A549 (cell line): ENCODE measurements around the gene RAB27A. TPM values are rescaled to one million over a fixed set of nuclear protein-coding genes. Genes with fewer than 3 reads are reported as not detected.
A peak's percentile ranks its signal among the peaks of the same experiment; 100 is the strongest.

Experiments used
- ATAC-seq, 2 experiments: fragments of 200-7000 bp in 1 of 2; fragments of >200 bp in 1 of 2; cut with Nextera tagmentation in 1 of 2; cut with Tn5 transposase in 1 of 2; 3 replicates each; pipeline versions ENCODE4 v1.8.0 to v1.9.1; 2018 to 2020; ENCODE audit warnings: mild to moderate bottlenecking in 1 of 2, moderate library complexity in 1 of 2
- CTCF ChIA-PET: fragments of 300-600 bp; sonication (Branson Sonifier 250); formaldehyde crosslinking; extraction: SDS; loops from one replicate; lab custom pipeline; 2021; ENCODE audit warnings: antibody characterized with exemption, inconsistent platforms; lab: Yijun Ruan, JAX
- POLR2A ChIA-PET: fragments of 350-600 bp; formaldehyde crosslinking; extraction: SDS; loops from one replicate; lab custom pipeline; 2021; ENCODE audit warnings: antibody characterized with exemption, inconsistent platforms; lab: Yijun Ruan, JAX
- DNase-seq, 2 experiments: peaks; one replicate each; pipeline versions ENCODE4 v3.0.0 to v3.0.0-alpha.2; 2011 to 2016; ENCODE audit warnings: low read depth in 1 of 2, low spot score in 1 of 2
- FAIRE-seq: peaks from 2 replicates; lab custom pipeline; 2011; peaks lifted over from hg19 to GRCh38; lab: Jason Lieb, UNC
- H3K27ac ChIP-seq, 2 experiments: fragments of >200 bp; sonication (Bioruptor Twin); formaldehyde crosslinking; 3 replicates each; pipeline ENCODE4 v1.5.1; 2016 to 2017
- H3K4me1 ChIP-seq: fragments of >200 bp; sonication (Bioruptor Twin); formaldehyde crosslinking; 3 replicates; pipeline ENCODE4 v1.6.1; 2016
- H3K4me2 ChIP-seq: fragments of >200 bp; sonication (Bioruptor Twin); formaldehyde crosslinking; 3 replicates; pipeline ENCODE4 v1.6.1; 2016
- H3K4me3 ChIP-seq: fragments of >200 bp; sonication (Bioruptor Twin); formaldehyde crosslinking; 3 replicates; pipeline ENCODE4 v1.5.1; 2016
- H3K9me3 ChIP-seq: fragments of >200 bp; sonication (Bioruptor Twin); formaldehyde crosslinking; 3 replicates; pipeline ENCODE4 v1.6.1; 2016
- CBX8 ChIP-seq: fragments of 200-600 bp; sonication (generic); IDR thresholded peaks from 2 replicates; pipeline ENCODE4 v1.6.1; 2016
- CHD4 ChIP-seq: fragments of 200-600 bp; sonication (generic); IDR thresholded peaks from 2 replicates; pipeline ENCODE4 v1.6.1; 2016; ENCODE audit warnings: antibody characterized with exemption, mild to moderate bottlenecking, borderline replicate concordance
- ESRRA ChIP-seq: fragments of 150-350 bp; IDR thresholded peaks from 2 replicates; pipeline ENCODE4 v1.6.1; 2014; ENCODE audit warnings: mild to moderate bottlenecking, low read length, borderline replicate concordance
- FOSB ChIP-seq: fragments of 250-450 bp; sonication (Bioruptor Pico); IDR thresholded peaks from 2 replicates; pipeline ENCODE4 v1.5.0; 2020; ENCODE audit warnings: mild to moderate bottlenecking, moderate library complexity
- FOSL2 ChIP-seq, 2 experiments: fragments of 450-650 bp in 1 of 2; fragments of >200 bp in 1 of 2; sonication (Bioruptor Twin) in 1 of 2; formaldehyde crosslinking; IDR thresholded peaks; 2 replicates each; pipeline versions ENCODE4 v1.5.0 to v1.6.1; 2016 to 2020; ENCODE audit warnings: mild to moderate bottlenecking in 1 of 2, moderate library complexity in 1 of 2
- HOXA7 ChIP-seq: fragments of 250-450 bp; sonication (Bioruptor Pico); IDR thresholded peaks from 2 replicates; pipeline ENCODE4 v1.5.0; 2020; ENCODE audit warnings: mild to moderate bottlenecking, moderate library complexity
- HOXB5 ChIP-seq: fragments of 250-450 bp; sonication (Bioruptor Pico); IDR thresholded peaks from 2 replicates; pipeline ENCODE4 v1.5.0; 2020; ENCODE audit warnings: mild to moderate bottlenecking, moderate library complexity
- NFE2L2 ChIP-seq: fragments of 150-350 bp; conservative IDR thresholded peaks from 2 replicates; pipeline ENCODE4 v1.6.1; 2014; ENCODE audit warnings: low read length
- NR3C1 ChIP-seq: fragments of >200 bp; sonication (Bioruptor Twin); formaldehyde crosslinking; IDR thresholded peaks from 3 replicates; pipeline ENCODE4 v1.6.1; 2017
- POLR2AphosphoS2 ChIP-seq: conservative IDR thresholded peaks from 2 replicates; pipeline ENCODE4 v1.6.1; 2012; ENCODE audit warnings: low read length, improper control_type of control experiment, inconsistent platforms
- RNF2 ChIP-seq: fragments of 200-600 bp; sonication (generic); IDR thresholded peaks from 2 replicates; pipeline ENCODE4 v1.6.1; 2016; ENCODE audit warnings: low read depth, mild to moderate bottlenecking, antibody characterized with exemption, moderate library complexity, borderline replicate concordance
- SREBF2 ChIP-seq: fragments of 450-650 bp; IDR thresholded peaks from 2 replicates; pipeline ENCODE4 v1.6.1; 2014; ENCODE audit warnings: mild to moderate bottlenecking, moderate library complexity
- ZC3H11A ChIP-seq: fragments of 450-650 bp; IDR thresholded peaks from 2 replicates; pipeline ENCODE4 v1.6.1; 2014; ENCODE audit warnings: antibody characterized with exemption, mild to moderate bottlenecking
- ZFP36 ChIP-seq: fragments of 450-650 bp; IDR thresholded peaks from 2 replicates; pipeline ENCODE4 v1.6.1; 2014; ENCODE audit warnings: borderline replicate concordance; ENCODE audit not compliant: partially characterized antibody
- ZNF302 ChIP-seq: fragments of 250-450 bp; sonication (Bioruptor Pico); IDR thresholded peaks from 2 replicates; pipeline ENCODE4 v1.9.0; 2021; ENCODE audit warnings: inconsistent platforms, mild to moderate bottlenecking, moderate library complexity
- ZSCAN20 ChIP-seq: fragments of 250-450 bp; sonication (Bioruptor Pico); IDR thresholded peaks from 2 replicates; pipeline ENCODE4 v1.8.0; 2022; ENCODE audit warnings: mild to moderate bottlenecking, moderate library complexity
- WGBS: methylation state at CpG from one replicate; pipeline ENCODE4 v1.1.6; 2017; ENCODE audit errors: missing lambda C conversion rate; 5-methylcytosine and 5-hydroxymethylcytosine counted together
- polyA plus RNA-seq, 4 experiments: library from polyadenylated mRNA; depleted of rRNA in 3 of 4; stranded (reverse); fragments of >200 nt; fragmentation: RNase III in 1 of 4; extraction: RNeasy Plus Mini Kit Qiagen cat#74134 plus additional on column Dnase treatment in 1 of 4; gene quantifications; 2 replicates in 3 of 4; 3 replicates in 1 of 4; pipeline ENCODE4 v1.2.3, GENCODE V29; 2011 to 2017
- TF ChIP-seq, protein P1 (sequence below): fragments of 250-450 bp; sonication (Bioruptor Pico); IDR thresholded peaks from 2 replicates; pipeline ENCODE4 v1.5.0; 2021; ENCODE audit warnings: mild to moderate bottlenecking, moderate library complexity, borderline replicate concordance
- TF ChIP-seq, protein P2 (sequence below): IDR thresholded peaks from 2 replicates; pipeline ENCODE4 v1.6.1; 2012

RAB27A gene
- polyA plus RNA-seq, 2 of the 4 experiments (the other 2 are of a cell fraction): 8.1 to 17.0 TPM

DNA sequence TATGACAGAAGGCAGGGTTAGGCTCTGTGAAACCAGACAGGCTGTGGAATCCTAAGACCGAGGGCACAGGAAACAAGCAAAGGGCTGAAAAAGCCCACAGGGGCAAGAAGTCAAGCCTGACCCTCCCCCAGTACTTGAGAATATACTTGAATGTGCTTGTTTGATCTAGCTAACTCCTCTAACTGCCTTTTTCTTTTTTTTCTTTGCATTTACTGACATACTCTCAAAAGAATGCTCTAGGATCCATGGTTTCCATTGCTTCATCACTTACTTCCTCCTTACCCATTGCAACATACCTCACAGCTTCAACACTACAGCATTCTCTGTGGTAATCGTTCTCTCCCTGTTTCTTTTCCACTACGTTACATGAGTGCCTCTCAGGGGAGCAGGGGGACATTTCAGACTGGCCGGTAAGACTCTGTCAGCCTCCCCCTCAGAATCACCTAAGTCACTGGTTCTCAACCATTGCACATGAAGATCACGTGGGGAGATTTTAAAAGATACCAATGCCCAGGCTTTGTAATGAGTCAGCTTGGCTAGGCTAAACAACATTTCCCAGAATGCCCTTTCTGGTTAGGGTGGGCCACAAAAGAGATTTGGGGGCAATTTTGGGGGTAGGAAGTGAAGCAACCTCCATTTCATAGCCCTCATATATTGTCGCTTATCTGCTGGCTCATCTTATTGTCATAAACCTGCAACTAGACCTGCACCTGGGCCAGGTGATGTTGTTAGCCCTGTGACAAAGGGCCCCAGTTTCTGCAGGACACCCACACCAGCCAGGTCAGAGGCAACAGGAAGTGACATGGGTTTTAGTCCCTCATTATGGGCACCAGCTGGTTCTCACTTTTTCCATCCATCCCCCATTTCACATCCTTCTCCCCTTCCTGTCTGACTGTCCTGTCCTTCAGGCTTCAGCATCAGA lies 68.3 kb downstream of the RAB27A start (continued):
- TF ChIP-seq FOSL2 (IDR thresholded peaks at IDR 0.05) (no peak), FOSL2 (CRISPR knock-in tag; IDR thresholded peaks at IDR 0.05) (peak; percentile 56), NFE2L2 (no peak)
- TF ChIP-seq, all 56 proteins: peak for 4

DNA sequence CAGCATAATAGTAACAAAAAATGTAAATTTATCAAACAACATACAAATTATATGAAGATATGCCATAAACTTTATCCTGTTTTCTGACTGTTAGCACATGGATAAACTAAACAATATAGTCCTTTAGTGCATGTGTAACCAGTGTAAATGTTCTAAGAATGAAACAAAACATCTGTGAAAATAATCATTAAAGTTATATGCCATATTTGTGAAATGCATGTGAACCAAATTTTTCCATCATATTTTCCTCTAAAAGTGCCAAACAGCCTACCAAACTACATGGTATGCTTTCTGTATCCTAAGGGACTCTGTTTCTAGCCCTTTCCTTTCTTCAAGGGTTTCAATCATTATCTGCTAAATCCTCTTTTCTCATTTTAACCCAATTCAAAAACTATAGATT lies 69.0 kb downstream of the RAB27A start:
- FAIRE-seq (no peak), DNase-seq (no peak), ATAC-seq (no peak)
- TF ChIP-seq, protein P1, sequence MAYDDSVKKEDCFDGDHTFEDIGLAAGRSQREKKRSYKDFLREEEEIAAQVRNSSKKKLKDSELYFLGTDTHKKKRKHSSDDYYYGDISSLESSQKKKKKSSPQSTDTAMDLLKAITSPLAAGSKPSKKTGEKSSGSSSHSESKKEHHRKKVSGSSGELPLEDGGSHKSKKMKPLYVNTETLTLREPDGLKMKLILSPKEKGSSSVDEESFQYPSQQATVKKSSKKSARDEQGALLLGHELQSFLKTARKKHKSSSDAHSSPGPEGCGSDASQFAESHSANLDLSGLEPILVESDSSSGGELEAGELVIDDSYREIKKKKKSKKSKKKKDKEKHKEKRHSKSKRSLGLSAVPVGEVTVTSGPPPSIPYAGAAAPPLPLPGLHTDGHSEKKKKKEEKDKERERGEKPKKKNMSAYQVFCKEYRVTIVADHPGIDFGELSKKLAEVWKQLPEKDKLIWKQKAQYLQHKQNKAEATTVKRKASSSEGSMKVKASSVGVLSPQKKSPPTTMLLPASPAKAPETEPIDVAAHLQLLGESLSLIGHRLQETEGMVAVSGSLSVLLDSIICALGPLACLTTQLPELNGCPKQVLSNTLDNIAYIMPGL: no peak
- TF ChIP-seq ESRRA (no peak), HOXB5 (CRISPR knock-in tag) (no peak), FOSB (no peak), POLR2AphosphoS2 (no peak), ZSCAN20 (CRISPR knock-in tag) (no peak), CBX8 (no peak), ZNF302 (CRISPR knock-in tag) (no peak), ZC3H11A (no peak), NR3C1 (no peak), SREBF2 (no peak)
- TF ChIP-seq, protein P2, sequence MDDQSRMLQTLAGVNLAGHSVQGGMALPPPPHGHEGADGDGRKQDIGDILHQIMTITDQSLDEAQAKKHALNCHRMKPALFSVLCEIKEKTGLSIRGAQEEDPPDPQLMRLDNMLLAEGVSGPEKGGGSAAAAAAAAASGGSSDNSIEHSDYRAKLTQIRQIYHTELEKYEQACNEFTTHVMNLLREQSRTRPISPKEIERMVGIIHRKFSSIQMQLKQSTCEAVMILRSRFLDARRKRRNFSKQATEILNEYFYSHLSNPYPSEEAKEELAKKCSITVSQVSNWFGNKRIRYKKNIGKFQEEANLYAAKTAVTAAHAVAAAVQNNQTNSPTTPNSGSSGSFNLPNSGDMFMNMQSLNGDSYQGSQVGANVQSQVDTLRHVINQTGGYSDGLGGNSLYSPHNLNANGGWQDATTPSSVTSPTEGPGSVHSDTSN: no peak
- ChIA-PET CTCF (interaction anchor here (1.9 to 12.0 kb wide), 2 partner anchors 67 to 72 kb away, joined by 8 to 135 read pairs; no protein-coding TSS in a partner anchor), POLR2A (interaction anchor here (1.0 kb wide), 1 partner anchor 37 kb away, joined by 3 read pairs; no protein-coding TSS in a partner anchor)
- H3K27ac ChIP-seq: peak overlapping the region; percentile 58 to 82
- no peak overlapping the region for H3K4me3 ChIP-seq
- no peaks in the 10 kb centered on the region for H3K9me3 ChIP-seq
- H3K4me2 ChIP-seq: peak overlapping the region; percentile 65
- H3K4me1 ChIP-seq: peaks cover 21% of the 10 kb centered on the region

DNA sequence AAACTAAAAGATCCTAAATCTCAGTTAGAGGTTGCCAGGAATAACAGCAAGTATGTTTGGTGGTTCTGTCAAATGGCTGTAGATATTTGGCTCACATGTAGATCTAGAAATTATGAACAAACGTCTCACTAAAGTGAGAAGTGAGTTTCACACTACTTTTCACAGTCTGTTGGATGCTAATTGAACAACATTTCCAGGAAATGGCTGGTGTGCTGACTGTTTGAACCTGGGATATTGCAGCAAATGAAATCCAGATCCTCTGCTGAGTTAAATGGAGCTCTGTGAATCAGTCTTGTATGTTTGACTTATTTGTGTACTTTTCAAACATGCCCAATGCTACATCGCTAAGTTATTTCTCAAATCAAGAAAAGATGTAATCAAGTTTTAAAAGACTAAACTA lies 71.6 kb downstream of the RAB27A start:
- WGBS: 88% methylated on average over 2 of the region's 2 CpGs
- Histone ChIP-seq H3K4me1 (peaks cover 21% of the 10 kb centered on the region), H3K27ac (no peak overlapping the region), H3K4me3 (no peak overlapping the region), H3K4me2 (0 out of 3 replicates have a peak overlapping the region, but pooled peaks have one; percentile 17), H3K9me3 (no peaks in the 10 kb centered on the region)
- TF ChIP-seq HOXA7 (CRISPR knock-in tag) (no peak), RNF2 (no peak), ESRRA (no peak), CHD4 (no peak), ZFP36 (no peak), FOSB (no peak)
- ATAC-seq: no peak
- POLR2A ChIA-PET: interaction anchor here (1.4 kb wide), 1 partner anchor 21 kb away, joined by 6 read pairs; the partner anchor contains the start of gene RSL24D1
- DNase-seq: no peak
- CTCF ChIA-PET: interaction anchor here (0.8 to 12.0 kb wide), 20 partner anchors 8 to 426 kb away, joined by 3 to 135 read pairs (median 4); partner anchors contain the start of genes CCPG1 and PIERCE2
- peak; percentile 80 for FAIRE-seq
